NCI-H2107 treated with DMSO at 0.1 percent for 48 hours (cell line): ENCODE measurements around the gene GOLGA6L10.
"Not testable (repeated sequence)": the region's sequence is repeated elsewhere in the genome, so short reads cannot be mapped to it uniquely, and the experiment has no call there.

Experiments used
- DNase-seq: peaks from one replicate; lab custom pipeline; 2025; ENCODE audit not compliant: unreplicated experiment; lab: John Stamatoyannopoulos, UW

The GOLGA6L10 gene

DNA sequence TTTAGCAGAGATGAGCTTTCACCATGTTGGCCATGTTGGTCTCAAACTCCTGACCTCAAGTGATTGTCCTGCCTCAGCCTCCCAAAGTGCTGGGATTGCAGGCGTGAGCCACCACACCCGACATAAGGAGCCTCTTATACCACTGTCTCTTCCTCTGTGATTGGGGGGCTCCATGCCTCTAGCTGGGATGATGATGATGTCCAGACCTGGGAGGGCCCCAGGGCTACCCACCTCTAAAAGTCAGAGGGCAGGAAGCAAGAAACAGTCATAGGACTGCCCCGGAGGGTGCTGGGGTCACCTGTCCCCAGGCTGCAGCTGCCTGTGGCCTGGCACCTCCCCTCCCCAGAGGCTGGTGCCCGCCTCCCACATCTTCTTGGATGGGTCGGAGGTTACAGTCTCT lies 5.4 kb downstream of the GOLGA6L10 start:
- not testable (repeated sequence) for DNase-seq

DNA sequence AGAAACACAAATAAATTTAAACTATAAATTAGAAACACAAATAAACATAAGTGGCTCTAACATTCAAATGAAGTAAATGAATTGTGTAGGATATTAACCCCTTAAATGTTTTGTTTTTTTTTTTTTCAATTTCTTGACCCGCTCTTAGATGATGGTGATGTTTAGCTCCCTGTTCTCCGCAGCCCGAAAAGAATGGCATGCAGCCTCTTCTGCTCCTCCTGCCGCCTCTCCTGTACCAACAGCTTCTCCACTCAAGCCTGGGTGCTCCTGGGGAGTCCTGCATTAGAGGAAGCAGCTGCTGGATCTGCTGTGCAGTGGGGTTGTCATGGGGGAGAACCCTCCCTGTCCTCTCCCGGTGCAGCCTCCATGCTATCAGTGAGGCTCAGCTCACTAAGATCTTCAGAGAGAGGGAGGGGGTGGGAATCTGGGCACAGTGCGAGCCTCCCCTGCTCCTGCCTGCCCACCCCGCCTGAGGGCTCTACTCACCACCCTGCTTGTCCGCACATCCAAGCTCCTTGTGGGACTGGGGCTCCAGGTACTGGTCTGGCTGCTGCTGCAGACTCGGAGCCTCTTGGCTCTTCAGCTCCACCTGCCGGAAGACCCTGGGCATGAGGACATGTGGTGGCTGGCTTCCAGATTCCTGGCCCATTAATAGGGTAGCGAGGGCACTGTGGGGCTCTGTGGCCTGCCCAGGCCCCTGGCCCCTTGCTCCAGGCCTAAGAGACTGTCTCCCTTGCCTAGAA lies 6.5 kb downstream of the GOLGA6L10 start:
- DNase-seq, result not testable (repeated sequence)

- DNase-seq, result not testable (repeated sequence)
These were observed 10.7 kb downstream of the GOLGA6L10 start for GRCh38 chr15:82338573-82338972.

- DNase-seq, result not testable (repeated sequence)
These were observed 11.2 kb downstream of the GOLGA6L10 start for GRCh38 chr15:82338053-82338452.

- not testable (repeated sequence) for DNase-seq
These were observed 12.2 kb downstream of the GOLGA6L10 start for GRCh38 chr15:82337051-82337450.

- DNase-seq, result not testable (repeated sequence)
These were observed 13.1 kb downstream of the GOLGA6L10 start for GRCh38 chr15:82336180-82336647.

DNA sequence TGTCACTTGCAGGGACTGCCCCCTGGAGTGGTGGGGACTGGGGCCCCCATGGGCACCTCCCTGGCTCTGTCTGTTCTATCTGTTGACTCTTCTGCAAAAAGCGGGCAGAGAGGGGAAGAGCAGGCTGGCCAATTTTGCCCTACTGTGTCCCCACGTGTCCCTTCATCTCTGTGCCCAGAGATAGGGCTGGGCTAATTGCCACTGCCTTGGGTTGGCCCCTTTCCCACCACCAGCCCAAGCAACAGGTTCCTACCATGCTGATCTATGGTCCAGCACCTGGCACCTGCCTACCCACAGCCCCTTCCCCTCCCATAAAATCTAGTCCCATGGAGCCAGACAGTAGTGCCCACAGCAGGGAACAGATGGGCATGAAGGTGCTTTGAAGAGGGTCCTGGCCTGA lies 14.3 kb downstream of the GOLGA6L10 start:
- not testable (repeated sequence) for DNase-seq

- DNase-seq, result not testable (repeated sequence)
These were observed 14.7 kb downstream of the GOLGA6L10 start for GRCh38 chr15:82334554-82334932.

GRCh38 chr15:82333603-82334553 lies 15.4 kb downstream of the GOLGA6L10 start:
- not testable (repeated sequence) for DNase-seq

DNA sequence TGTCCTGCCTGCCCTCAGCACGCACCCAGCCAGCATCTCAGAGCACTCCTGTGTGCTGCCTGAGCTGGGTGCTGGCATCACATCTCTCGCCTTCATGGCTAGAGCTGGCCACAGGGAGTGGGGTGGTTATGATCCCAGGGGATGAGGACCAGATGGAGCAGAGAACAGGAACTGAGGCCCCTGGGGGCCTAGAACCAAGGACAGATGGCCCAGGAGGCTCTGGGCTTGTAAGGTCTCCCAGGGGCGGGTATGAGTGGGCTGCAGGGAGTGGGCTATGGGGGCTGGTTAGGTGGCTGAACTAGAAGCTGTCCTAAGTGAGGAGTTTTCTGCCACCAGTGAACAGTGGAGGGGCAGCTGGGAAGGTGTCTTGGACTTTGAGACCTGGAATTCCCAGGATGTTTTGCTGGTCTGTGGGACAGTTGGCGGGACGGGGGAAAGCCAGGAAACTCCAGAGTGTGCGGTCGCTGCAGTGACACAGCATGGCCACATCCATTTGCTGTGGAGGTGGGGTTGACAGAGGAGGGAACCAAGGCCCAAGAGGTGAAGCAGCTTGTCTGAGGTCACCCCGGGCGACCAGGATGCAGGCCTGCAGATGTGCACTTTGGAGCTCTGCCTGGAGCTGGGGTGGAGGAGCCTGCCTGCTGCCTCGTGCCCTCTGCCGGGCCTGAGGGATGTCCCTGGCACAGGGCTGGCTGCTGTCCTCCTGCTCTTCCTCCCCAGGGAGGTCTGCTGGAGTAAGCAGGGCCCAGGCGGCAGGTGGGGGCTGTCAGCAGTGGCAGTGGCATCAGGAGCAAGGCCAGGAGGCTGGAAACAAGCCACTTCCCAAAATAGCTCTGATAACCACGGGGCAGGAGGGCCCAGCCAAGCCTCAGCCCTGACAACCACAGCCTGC lies 16.3 kb downstream of the GOLGA6L10 start:
- not testable (repeated sequence) for DNase-seq

DNA sequence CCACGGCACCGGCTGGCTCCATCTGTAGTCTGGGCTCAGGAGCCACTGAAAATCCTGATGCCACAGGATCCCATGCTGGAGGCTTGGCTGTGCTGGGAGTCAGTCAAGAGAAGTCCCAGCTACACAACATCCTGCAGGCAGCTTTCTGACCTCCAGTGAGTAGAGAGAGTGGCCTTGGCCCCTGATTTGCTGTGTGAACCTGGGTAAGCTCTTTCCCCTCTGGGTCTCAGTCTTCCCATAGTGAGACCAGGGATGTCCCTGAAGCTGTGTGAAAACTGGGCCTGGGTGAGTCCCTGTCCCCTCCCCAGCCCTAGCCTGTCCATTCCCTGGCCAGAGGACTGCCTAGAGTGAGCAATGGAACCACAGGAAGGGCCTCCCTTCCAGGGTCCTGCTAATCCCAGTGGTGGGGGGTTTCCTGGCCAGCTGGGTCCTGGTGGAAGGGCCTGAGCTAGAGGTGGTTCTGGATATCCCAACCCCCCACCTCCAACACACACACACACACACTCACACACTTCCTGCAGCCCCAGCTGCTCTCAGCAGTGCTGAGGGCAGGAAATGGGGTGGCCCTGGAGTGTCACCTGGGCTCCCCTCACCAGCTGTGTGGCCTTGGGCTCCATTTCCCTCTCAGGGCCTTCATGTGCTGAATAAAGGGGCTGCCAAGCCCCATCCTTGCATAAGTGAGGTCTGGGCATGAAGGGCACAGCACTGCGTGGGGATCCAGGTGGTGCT lies 17.5 kb downstream of the GOLGA6L10 start:
- DNase-seq, result not testable (repeated sequence)

DNA sequence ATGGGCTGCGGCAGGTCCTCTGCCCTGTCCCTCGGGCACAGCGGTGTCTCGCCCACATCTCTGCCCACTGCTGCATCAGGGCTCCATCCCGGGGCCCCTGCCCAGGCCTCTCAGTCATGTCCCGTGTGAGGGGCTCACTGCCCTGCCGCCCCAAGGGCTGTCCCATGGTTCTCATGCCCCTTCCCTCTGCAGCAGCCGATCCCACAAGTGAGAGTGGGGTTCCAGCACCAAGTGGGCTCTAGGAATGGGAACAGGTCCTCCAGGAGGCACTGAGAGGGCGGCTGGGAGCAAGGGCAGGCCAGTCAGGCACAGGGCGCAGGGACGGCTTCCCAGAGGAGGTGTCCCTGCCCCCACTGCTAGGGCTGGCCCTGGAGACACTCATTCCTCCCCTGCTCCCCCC lies 18.4 kb downstream of the GOLGA6L10 start:
- DNase-seq, result not testable (repeated sequence)

DNA sequence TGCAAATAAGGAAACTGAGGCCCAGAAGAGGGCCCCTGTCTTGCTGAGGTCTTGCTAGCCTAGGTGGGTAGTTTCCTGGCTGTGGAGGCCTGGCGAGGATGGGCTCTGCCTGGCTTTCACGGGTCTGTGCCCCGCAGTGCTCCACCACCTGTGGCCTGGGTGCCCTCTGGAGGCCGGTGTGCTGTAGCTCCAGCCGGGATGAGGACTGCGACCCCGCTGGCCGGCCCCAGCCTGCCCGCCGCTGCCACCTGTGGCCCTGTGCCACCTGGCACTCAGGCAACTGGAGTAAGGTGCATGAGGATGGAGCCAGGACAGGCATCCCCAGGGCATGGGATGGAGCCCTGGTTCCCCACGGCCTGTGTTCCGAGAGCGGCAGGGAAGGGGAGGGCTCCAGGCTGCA lies 20.2 kb downstream of the GOLGA6L10 start:
- not testable (repeated sequence) for DNase-seq

DNA sequence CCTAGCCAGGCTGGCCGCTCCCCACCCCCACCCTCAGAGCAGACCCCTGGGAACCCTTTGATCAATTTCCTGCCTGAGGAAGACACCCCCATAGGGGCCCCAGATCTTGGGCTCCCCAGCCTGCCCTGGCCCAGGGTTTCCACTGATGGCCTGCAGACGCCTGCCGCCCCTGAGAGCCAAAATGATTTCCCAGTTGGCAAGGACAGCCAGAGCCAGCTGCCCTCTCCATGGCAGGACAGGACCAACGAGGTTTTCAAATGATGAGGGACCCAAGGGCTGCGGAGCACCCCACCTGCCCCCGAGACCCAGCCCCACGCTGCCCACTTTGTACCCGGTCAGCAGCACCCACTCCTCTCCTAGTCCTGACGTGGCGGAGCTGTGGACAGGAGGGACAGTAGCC lies 21.9 kb downstream of the GOLGA6L10 start:
- DNase-seq, result not testable (repeated sequence)

- not testable (repeated sequence) for DNase-seq
These were observed 22.4 kb downstream of the GOLGA6L10 start for GRCh38 chr15:82326896-82327295.

- DNase-seq, result not testable (repeated sequence)
These were observed 23.6 kb downstream of the GOLGA6L10 start for GRCh38 chr15:82325646-82326045.

GRCh38 chr15:82324831-82325230 lies 24.4 kb downstream of the GOLGA6L10 start:
- DNase-seq, result not testable (repeated sequence)

- DNase-seq, result not testable (repeated sequence)
These were observed 26.8 kb downstream of the GOLGA6L10 start for GRCh38 chr15:82322488-82322887.

DNA sequence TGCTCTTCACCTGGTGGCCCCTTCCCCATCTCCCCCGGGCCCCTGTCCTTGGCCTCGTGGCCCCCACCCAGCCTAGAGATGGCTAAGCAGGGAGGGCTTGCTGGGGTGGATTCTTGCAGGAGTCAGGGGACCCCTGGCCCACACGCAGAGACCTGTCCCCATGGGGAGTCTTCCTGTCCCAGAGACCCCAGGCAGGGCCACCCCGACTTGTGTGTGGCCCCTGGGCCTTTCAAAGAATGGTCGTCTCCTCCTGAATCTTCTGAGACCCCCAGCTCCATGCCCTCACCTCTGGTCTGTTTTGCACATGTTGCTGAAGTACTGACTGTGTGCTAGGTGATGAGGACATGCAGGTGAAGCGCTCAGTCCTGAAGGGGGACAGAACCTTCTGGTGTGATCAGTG lies 28.4 kb downstream of the GOLGA6L10 start:
- not testable (repeated sequence) for DNase-seq
